Common myeloid progenitor, CD34-positive (primary cell): Measurements from ENCODE around the gene SPIB.

Experiments used
- CTCF ChIA-PET: fragments of 350-600 bp; sonication (Branson Sonifier 250); formaldehyde crosslinking; loops from one replicate; lab custom pipeline; 2021; ENCODE audit warnings: antibody characterized with exemption; lab: Charles Lee
- POLR2A ChIA-PET: fragments of 350-600 bp; sonication (Branson Sonifier 250); formaldehyde crosslinking; loops from one replicate; lab custom pipeline; 2021; ENCODE audit warnings: antibody characterized with exemption; lab: Charles Lee
- DNase-seq, 3 donors: peaks; one replicate each; pipeline versions ENCODE4 v3.0.0 to v3.0.0-alpha.2; 2013
- H3K27ac ChIP-seq, 2 experiments: 1 replicate in 1 of 2; 2 replicates in 1 of 2; pipeline ENCODE4 v1.7.0; 2013; ENCODE audit warnings: inconsistent platforms in 2 of 2, low read length in 2 of 2, mild to moderate bottlenecking in 2 of 2, low read depth in 1 of 2, moderate library complexity in 1 of 2; ENCODE audit not compliant: severe bottlenecking in 2 of 2, insufficient read depth in 1 of 2, poor library complexity in 1 of 2
- H3K27me3 ChIP-seq, 5 experiments: replicated peaks in 2 of 5; 1 replicate in 3 of 5; 2 replicates in 2 of 5; pipeline versions ENCODE4 v1.6.1 to v1.7.0; 2013; ENCODE audit warnings: low read length in 4 of 5, mild to moderate bottlenecking in 2 of 5, moderate library complexity in 2 of 5, inconsistent platforms in 1 of 5; ENCODE audit not compliant: insufficient read depth in 5 of 5, control insufficient read depth in 4 of 5
- H3K36me3 ChIP-seq, 4 experiments: 1 replicate in 2 of 4; 2 replicates in 2 of 4; pipeline versions ENCODE4 v1.6.1 to v1.7.0; 2013; ENCODE audit warnings: low read length in 3 of 4, control low read depth in 1 of 4, mild to moderate bottlenecking in 1 of 4; ENCODE audit not compliant: control insufficient read depth in 4 of 4, insufficient read depth in 4 of 4
- H3K4me1 ChIP-seq, 4 experiments: 1 replicate in 3 of 4; 2 replicates in 1 of 4; pipeline versions ENCODE4 v1.6.1 to v1.7.1; 2013; ENCODE audit warnings: low read length in 3 of 4, mild to moderate bottlenecking in 3 of 4, control low read depth in 1 of 4, inconsistent platforms in 1 of 4, moderate library complexity in 1 of 4; ENCODE audit not compliant: control insufficient read depth in 4 of 4, insufficient read depth in 4 of 4; ENCODE audit errors: control extremely low read depth in 1 of 4
- H3K4me3 ChIP-seq, 7 experiments: 1 replicate in 4 of 7; 2 replicates in 3 of 7; pipeline versions ENCODE4 v1.5.1 to v1.7.0; 2013; ENCODE audit warnings: mild to moderate bottlenecking in 7 of 7, low read length in 6 of 7, moderate library complexity in 6 of 7, inconsistent platforms in 2 of 7, low read depth in 2 of 7, control low read depth in 1 of 7; ENCODE audit not compliant: insufficient read depth in 4 of 7, control insufficient read depth in 1 of 7; ENCODE audit errors: extremely low read depth in 1 of 7
- H3K9me3 ChIP-seq, 5 experiments: 1 replicate in 4 of 5; 2 replicates in 1 of 5; pipeline versions ENCODE4 v1.6.1 to v1.7.1; 2013; ENCODE audit warnings: low read length in 4 of 5, mild to moderate bottlenecking in 2 of 5, inconsistent platforms in 1 of 5, low read depth in 1 of 5, moderate library complexity in 1 of 5; ENCODE audit not compliant: control insufficient read depth in 4 of 5, insufficient read depth in 2 of 5; ENCODE audit errors: control extremely low read depth in 1 of 5
- WGBS: methylation state at CpG from one replicate; pipeline ENCODE4 v1.1.5; 2013; ENCODE audit not compliant: insufficient coverage; 5-methylcytosine and 5-hydroxymethylcytosine counted together

The SPIB gene

DNA sequence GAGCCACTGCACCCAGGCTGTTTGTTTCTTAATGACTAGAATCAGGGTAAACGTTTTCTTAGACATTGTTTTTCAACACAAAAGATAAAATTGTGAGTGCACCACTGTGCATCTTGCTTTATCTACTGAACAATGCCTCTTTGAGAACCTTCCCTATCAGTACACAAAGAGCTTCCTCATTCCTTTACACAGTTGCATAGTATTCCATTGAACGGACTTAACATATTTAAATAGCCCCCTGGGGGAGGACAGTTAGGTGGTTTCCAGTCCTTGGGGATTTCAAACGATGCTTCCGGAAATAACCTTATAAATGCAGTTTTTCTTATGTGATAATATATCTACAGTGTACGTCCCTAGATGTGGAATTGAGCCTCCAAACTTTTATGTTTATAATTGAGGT, 26.0 kb upstream of the SPIB start:
- Histone ChIP-seq H3K9me3 (no peaks in the 10 kb centered on the region), H3K4me1 (peaks cover 0 to under 1% (median 0%) of the 10 kb centered on the region in 4 experiments), H3K4me3 (no peak overlapping the region), H3K27me3 (no peaks in the 10 kb centered on the region), H3K27ac (no peak overlapping the region), H3K36me3 (peaks cover 2 to 28% (median 8%) of the 10 kb centered on the region in 4 experiments)
- ChIA-PET CTCF (interaction anchor here (1.3 kb wide), 1 partner anchor 86 kb away, joined by 3 read pairs; no protein-coding TSS in a partner anchor), POLR2A (no interaction called here)
- DNase-seq = no peak
- 80% methylated on average over 1 of the region's 5 CpGs for WGBS

DNA sequence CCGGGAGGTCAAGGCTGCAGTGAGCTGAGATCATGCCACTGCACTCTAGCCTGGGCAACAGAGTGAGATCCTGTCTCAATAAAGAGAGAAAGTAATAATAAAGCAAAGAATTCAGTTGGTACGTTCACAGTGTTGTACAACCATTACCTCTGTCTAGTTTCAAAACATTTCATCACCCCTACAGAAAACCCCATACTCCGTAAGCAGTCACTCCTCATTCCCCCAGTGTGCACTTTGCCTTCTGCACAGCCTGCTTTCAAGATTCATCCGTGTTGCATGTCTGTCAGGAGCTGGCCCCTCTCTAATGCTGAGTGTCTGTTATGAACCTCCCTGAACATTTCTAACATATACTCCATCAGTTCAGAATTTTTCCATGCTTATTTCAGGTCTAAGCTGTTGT, 25.1 kb upstream of the SPIB start:
- peaks cover 2 to 30% (median 8%) of the 10 kb centered on the region in 4 experiments for H3K36me3 ChIP-seq
- DNase-seq = no peak
- no peaks in the 10 kb centered on the region for H3K9me3 ChIP-seq
- no peak overlapping the region for H3K4me3 ChIP-seq
- H3K27ac ChIP-seq = no peak overlapping the region
- H3K27me3 ChIP-seq = no peaks in the 10 kb centered on the region
- ChIA-PET POLR2A (no interaction called here), CTCF (interaction anchor here (1.3 kb wide), 1 partner anchor 85 kb away, joined by 3 read pairs; no protein-coding TSS in a partner anchor)
- WGBS = 92% methylated on average over 3 of the region's 4 CpGs
- no peaks in the 10 kb centered on the region for H3K4me1 ChIP-seq

DNA sequence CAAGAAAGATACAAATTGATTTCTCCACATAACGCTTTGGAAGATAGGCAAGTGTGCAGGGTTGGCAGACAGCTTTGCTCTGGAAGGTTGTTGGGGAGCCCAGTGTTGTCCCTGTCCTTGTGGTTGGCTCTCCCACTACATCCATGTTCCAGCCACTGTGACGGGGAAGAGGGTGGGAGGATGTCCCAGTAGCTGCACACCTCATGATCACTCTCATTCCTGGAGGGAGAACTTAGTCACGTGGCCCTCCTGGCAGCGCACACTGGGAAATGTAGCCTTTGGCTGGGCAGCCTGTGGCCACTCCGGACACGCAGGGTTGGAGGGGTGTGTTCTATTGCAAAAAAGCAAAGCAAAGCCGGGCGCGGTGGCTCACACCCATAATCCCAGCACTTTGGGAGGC, 24.7 kb upstream of the SPIB start:
- POLR2A ChIA-PET = no interaction called here
- Histone ChIP-seq H3K4me3 (no peak overlapping the region), H3K27ac (no peak overlapping the region), H3K27me3 (no peaks in the 10 kb centered on the region), H3K9me3 (no peaks in the 10 kb centered on the region), H3K4me1 (no peaks in the 10 kb centered on the region), H3K36me3 (peaks cover 2 to 34% (median 10%) of the 10 kb centered on the region in 4 experiments)
- no peak for DNase-seq
- 95% methylated on average over 7 of the region's 9 CpGs for whole genome bisulfite sequencing
- CTCF ChIA-PET = no interaction called here

DNA sequence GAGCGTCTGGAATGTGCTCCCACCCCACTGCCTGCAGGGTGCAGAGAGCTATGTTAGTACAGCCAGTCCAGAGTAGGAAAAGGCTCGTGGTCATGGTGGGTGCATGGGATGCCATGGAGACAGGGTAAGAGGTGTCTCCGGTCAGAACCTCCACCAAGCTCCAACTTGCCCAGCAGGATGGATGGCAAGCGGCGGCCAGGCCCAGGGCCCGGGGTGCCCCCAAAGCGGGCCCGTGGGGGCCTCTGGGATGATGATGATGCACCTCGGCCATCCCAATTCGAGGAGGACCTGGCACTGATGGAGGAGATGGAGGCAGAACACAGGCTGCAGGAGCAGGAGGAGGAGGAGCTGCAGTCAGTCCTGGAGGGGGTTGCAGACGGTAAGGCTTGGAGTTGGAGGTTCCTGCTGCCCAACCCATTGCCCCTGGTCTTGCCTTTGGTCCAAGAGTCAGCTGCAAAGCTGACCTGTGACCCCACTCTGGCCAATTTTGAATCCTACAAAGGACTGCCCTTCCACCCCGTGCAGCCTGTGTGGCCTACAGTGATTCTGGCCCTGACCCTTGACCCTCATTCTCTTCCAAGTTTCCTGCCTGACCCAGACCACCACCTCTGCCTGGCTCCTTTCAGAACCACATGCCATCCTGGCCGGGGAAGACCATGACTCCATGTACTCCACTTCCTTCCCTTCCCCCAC, 19.9 kb upstream of the SPIB start:
- Histone ChIP-seq H3K4me3 (no peak overlapping the region), H3K9me3 (no peaks in the 10 kb centered on the region), H3K4me1 (no peaks in the 10 kb centered on the region), H3K27me3 (no peaks in the 10 kb centered on the region), H3K36me3 (peaks cover 0 to 49% (median 19%) of the 10 kb centered on the region in 4 experiments), H3K27ac (no peak overlapping the region)
- POLR2A ChIA-PET = interaction anchor here (0.6 kb wide), 1 partner anchor 1173 kb away, joined by 3 read pairs; no protein-coding TSS in a partner anchor
- DNase-seq = no peak
- whole genome bisulfite sequencing = 98% methylated on average over 11 of the region's 13 CpGs
- CTCF ChIA-PET = no interaction called here

DNA sequence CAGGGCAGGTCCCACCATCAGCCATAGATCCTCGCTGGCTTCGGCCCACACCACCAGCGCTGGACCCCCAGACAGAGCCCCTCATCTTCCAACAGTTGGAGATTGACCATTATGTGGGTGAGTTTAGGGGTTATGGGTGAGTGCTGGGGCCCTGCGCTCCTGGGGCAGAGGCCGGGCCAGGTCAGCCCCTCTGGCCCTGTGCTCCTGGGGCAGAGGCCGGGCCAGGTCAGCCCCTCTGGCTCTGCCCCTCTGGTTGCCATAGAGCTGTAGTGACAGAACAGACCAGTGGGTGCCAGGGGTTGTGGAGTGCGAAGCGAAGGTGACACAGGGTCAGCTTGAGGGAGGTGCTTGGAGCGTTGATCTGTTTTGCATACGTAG, 19.4 kb upstream of the SPIB start:
- CTCF ChIA-PET = no interaction called here
- no peak overlapping the region for H3K27ac ChIP-seq
- H3K27me3 ChIP-seq = no peaks in the 10 kb centered on the region
- no peaks in the 10 kb centered on the region for H3K4me1 ChIP-seq
- WGBS = 97% methylated on average over 4 of the region's 10 CpGs
- POLR2A ChIA-PET = interaction anchor here (0.6 kb wide), 1 partner anchor 20 kb away, joined by 3 read pairs; no protein-coding TSS in a partner anchor
- H3K36me3 ChIP-seq = peaks cover 0 to 49% (median 22%) of the 10 kb centered on the region in 4 experiments
- H3K4me3 ChIP-seq = no peak overlapping the region
- no peaks in the 10 kb centered on the region for H3K9me3 ChIP-seq
- no peak for DNase-seq

DNA sequence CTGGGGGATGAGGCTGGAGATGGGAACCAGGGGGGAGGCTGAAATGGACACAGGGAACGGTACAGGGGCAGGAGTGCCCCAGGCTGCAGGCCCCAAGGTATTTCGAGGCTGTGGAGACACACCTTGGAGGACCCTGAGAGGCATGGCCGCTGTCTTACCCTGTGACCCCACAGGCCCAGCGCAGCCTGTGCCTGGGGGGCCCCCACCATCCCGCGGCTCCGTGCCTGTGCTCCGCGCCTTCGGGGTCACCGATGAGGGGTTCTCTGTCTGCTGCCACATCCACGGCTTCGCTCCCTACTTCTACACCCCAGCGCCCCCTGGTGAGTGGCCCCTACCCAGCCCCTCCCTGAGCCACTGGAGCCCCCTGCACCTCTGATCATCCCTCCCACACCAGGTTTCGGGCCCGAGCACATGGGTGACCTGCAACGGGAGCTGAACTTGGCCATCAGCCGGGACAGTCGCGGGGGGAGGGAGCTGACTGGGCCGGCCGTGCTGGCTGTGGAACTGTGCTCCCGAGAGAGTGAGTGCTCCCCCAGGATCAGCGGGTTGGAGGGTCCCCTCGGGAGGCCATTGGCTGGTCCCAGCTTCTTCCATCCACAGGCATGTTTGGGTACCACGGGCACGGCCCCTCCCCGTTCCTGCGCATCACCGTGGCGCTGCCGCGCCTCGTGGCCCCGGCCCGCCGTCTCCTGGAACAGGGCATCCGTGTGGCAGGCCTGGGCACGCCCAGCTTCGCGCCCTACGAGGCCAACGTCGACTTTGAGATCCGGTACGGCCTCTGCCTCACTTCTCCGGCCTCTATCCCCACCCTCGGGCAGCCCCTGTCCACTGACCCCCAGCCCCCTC, 16.9 kb upstream of the SPIB start:
- Histone ChIP-seq H3K36me3 (peaks cover 0 to 64% (median 32%) of the 10 kb centered on the region in 4 experiments), H3K4me1 (no peaks in the 10 kb centered on the region), H3K4me3 (no peak overlapping the region), H3K27ac (no peak overlapping the region), H3K27me3 (no peaks in the 10 kb centered on the region), H3K9me3 (no peaks in the 10 kb centered on the region)
- 90% methylated on average over 38 of the region's 48 CpGs for WGBS
- no peak for DNase-seq
- ChIA-PET POLR2A (no interaction called here), CTCF (interaction anchor here (0.6 to 1.4 kb wide), 2 partner anchors 15 to 392 kb away, joined by 3 read pairs; no protein-coding TSS in a partner anchor)
